HT-29 (cell line): Measurements from ENCODE around the gene ANKRD33. TPM values are rescaled to one million over a fixed set of nuclear protein-coding genes. Genes with fewer than 3 reads are reported as not detected.
"Not testable (repeated sequence)": the region's sequence is repeated elsewhere in the genome, so short reads cannot be mapped to it uniquely, and the experiment has no call there.

Experiments
- DNase-seq: peaks from one replicate; pipeline ENCODE4 v3.0.0-alpha.2; 2015; ENCODE audit warnings: low spot score
- total RNA-seq: library from RNA; depleted of rRNA; stranded (reverse); fragments of >200 nt; shearing (Covaris generic); gene quantifications from 2 replicates; pipeline ENCODE4 v1.2.3, GENCODE V29; 2014

The ANKRD33 gene
- total RNA-seq, 1 experiment from 2014 or later = not detected

- no peak for DNase-seq
Observed at GRCh38 chr12:51874000-51874399, 13.9 kb upstream of the ANKRD33 start.

GRCh38 chr12:51874486-51874885 lies 13.4 kb upstream of the ANKRD33 start:
- no peak for DNase-seq

- no peak for DNase-seq
Observed at GRCh38 chr12:51879102-51879501, 8.8 kb upstream of the ANKRD33 start.

GRCh38 chr12:51883295-51883694 lies 4.6 kb upstream of the ANKRD33 start:
- DNase-seq = no peak

GRCh38 chr12:51883998-51884675 lies 3.8 kb upstream of the ANKRD33 start:
- DNase-seq = no peak

GRCh38 chr12:51884676-51885229 lies 3.1 kb upstream of the ANKRD33 start:
- no peak for DNase-seq

- DNase-seq = not testable (repeated sequence)
Observed at GRCh38 chr12:51885294-51886020, 2.4 kb upstream of the ANKRD33 start.

- DNase-seq = no peak
Observed at GRCh38 chr12:51886021-51886710, 1.7 kb upstream of the ANKRD33 start.

- DNase-seq = no peak
Observed at GRCh38 chr12:51888316-51889215, 663 bp downstream of the ANKRD33 start.

GRCh38 chr12:51889216-51890132 lies 1.6 kb downstream of the ANKRD33 start:
- no peak for DNase-seq

GRCh38 chr12:51890133-51890464 lies 2.2 kb downstream of the ANKRD33 start:
- DNase-seq = no peak

- no peak for DNase-seq
Observed at GRCh38 chr12:51890511-51891171, 2.7 kb downstream of the ANKRD33 start.

- no peak for DNase-seq
Observed at GRCh38 chr12:51891843-51892242, 3.9 kb downstream of the ANKRD33 start.

- no peak for DNase-seq
Observed at GRCh38 chr12:51893786-51894185, 5.9 kb downstream of the ANKRD33 start.

- DNase-seq = no peak
Observed at GRCh38 chr12:51895378-51896135, 7.7 kb downstream of the ANKRD33 start.

- no peak for DNase-seq
Observed at GRCh38 chr12:51896236-51896635, 8.3 kb downstream of the ANKRD33 start.

- DNase-seq = no peak
Observed at GRCh38 chr12:51897181-51897580, 9.3 kb downstream of the ANKRD33 start.

GRCh38 chr12:51898506-51898905 lies 10.6 kb downstream of the ANKRD33 start:
- no peak for DNase-seq

- no peak for DNase-seq
Observed at GRCh38 chr12:51898937-51899336, 11.0 kb downstream of the ANKRD33 start.
